ENCODE data around the gene KRT26.
"Not testable (repeated sequence)": the region's sequence is repeated elsewhere in the genome, so short reads cannot be mapped to it uniquely, and the experiment has no call there.

Gene KRT26

DNA sequence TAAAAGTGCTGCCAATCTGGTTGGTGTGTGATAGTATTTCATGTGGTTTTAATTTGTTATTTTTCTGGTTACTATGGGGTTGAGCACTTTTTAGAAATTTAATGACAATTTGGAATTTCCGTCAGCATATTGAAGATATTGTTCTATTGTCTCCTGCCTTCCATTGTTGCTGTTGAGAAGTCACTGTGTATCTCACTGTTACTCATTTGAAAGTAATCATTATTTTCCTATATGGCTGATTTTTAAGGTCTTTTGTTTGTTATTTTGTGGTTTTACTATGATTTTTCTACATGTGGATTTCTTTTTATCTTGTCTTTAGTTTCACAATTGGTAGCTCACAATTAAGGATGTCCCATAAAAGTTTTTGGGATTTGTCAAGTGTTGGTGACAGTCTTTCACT lies 8.2 kb downstream of the KRT26 start:
- Histone ChIP-seq H3K27me3 (ENCODE audit: control insufficient read depth, insufficient read depth, low read length) (no peaks in the 10 kb centered on the region), H3K4me1 (ENCODE audit: control insufficient read depth, insufficient read depth, low read length) (no peaks in the 10 kb centered on the region)

GRCh38 chr17:40760105-40761016 lies 11.6 kb downstream of the KRT26 start:
- Histone ChIP-seq H3K9me3 (ENCODE audit: control insufficient read depth, insufficient read depth, low read length) (peaks cover 26% of the 10 kb centered on the region), H3K4me1 (ENCODE audit: control insufficient read depth, insufficient read depth, low read length) (no peaks in the 10 kb centered on the region), H3K36me3 (ENCODE audit: control insufficient read depth, insufficient read depth, low read length) (no peaks in the 10 kb centered on the region), H3K27me3 (ENCODE audit: control insufficient read depth, insufficient read depth, low read length) (no peaks in the 10 kb centered on the region), H3K9ac (ENCODE audit: low read depth, low read length) (no peak overlapping the region), H3K4me3 (ENCODE audit: low read depth, low read length) (no peak overlapping the region), H3K27ac (ENCODE audit: low read depth, low read length) (no peak overlapping the region)

More for the DNA sequence above, 8.2 kb downstream of the KRT26 start:
- no peak overlapping the region for H3K27ac ChIP-seq (ENCODE audit: low read depth, low read length)
- H3K9ac ChIP-seq (ENCODE audit: low read depth, low read length) = no peak overlapping the region
- H3K36me3 ChIP-seq (ENCODE audit: control insufficient read depth, insufficient read depth, low read length) = no peaks in the 10 kb centered on the region
- no peak overlapping the region for H3K4me3 ChIP-seq (ENCODE audit: low read depth, low read length)
- peaks cover 26% of the 10 kb centered on the region for H3K9me3 ChIP-seq (ENCODE audit: control insufficient read depth, insufficient read depth, low read length)

DNA sequence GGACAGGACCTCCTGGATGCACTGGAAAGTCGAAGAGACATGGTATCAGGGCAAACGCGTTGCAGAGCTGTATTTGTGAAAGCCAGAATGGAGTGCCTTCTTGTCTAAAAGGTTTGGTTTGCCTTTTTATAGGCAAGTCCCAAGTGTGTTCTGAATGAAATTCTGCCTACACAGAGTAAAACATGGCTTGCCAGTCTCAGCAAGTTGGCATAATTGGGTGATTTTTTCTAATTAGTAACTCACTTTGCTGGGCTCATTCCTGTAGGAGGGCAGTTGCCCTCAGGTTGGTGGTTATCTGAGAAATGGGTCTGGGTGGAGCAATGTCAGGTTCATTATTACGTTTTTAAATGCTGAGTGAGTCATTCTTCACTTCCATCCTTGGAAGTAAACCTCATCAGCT lies 16.8 kb downstream of the KRT26 start, which contains the start of gene KRT25:
TSS of gene KRT25 (minus strand) at position 101 of the 400 bp plus-strand sequence. CDS start at position 41, 60 bp downstream.
- H3K4me1 ChIP-seq (ENCODE audit: control insufficient read depth, insufficient read depth, low read length) = no peaks in the 10 kb centered on the region
- H3K9me3 ChIP-seq (ENCODE audit: control insufficient read depth, insufficient read depth, low read length) = no peaks in the 10 kb centered on the region; the same call in 1 of the 2 replicates
- no peaks in the 10 kb centered on the region for H3K27me3 ChIP-seq (ENCODE audit: control insufficient read depth, insufficient read depth, low read length)
- H3K4me3 ChIP-seq (ENCODE audit: low read depth, low read length) = no peak within 1 kb of the TSS
- no peaks in the 10 kb centered on the region for H3K36me3 ChIP-seq (ENCODE audit: control insufficient read depth, insufficient read depth, low read length)
- no peak within 1 kb of the TSS for H3K27ac ChIP-seq (ENCODE audit: low read depth, low read length)
- H3K9ac ChIP-seq (ENCODE audit: low read depth, low read length) = no peak within 1 kb of the TSS

DNA sequence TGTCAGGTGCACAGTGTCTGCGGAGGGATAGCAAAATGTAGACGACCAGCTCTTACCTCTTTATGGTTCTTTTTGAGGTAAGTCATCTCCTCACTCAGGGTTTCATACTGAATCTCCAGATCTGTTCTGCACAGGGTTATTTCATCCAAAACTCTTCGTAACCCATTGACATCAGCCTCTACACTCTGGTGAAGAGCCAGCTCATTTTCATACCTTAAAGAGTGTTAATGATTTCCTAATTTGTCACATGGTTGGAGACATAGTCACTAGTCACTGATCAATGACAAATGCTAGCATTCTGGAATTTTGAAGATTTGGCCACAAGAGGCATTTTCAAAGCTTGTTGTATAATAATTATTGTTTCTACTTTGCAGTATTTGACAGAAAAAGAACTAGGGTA lies 18.2 kb downstream of the KRT26 start:
- Histone ChIP-seq H3K4me3 (ENCODE audit: low read depth, low read length) (no peak overlapping the region), H3K9me3 (ENCODE audit: control insufficient read depth, insufficient read depth, low read length) (no peaks in the 10 kb centered on the region), H3K27me3 (ENCODE audit: control insufficient read depth, insufficient read depth, low read length) (no peaks in the 10 kb centered on the region)

DNA sequence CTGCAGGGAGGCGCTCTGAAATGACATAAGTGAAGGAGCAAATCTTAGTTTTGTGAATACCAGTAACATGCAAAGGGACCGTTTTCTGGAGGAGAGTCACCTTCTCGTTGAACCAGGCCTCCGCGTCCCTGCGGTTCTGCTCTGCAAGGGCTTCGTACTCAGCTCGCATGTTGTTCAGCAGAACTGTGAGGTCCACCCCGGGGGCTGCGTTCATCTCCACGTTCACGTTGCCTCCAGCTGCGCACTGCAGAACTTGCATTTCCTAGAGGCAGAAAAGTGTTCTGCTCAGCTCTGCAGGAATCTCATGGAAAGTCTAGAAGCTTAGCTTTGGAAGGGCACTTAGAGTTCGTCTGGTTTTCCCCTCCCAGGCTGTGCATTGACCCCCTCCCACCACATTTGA lies 20.9 kb downstream of the KRT26 start:
- H3K36me3 ChIP-seq (ENCODE audit: control insufficient read depth, insufficient read depth, low read length) = no peaks in the 10 kb centered on the region
- H3K9me3 ChIP-seq (ENCODE audit: control insufficient read depth, insufficient read depth, low read length) = no peaks in the 10 kb centered on the region
- H3K9ac ChIP-seq (ENCODE audit: low read depth, low read length) = no peak overlapping the region
- no peak overlapping the region for H3K4me3 ChIP-seq (ENCODE audit: low read depth, low read length)
- H3K27me3 ChIP-seq (ENCODE audit: control insufficient read depth, insufficient read depth, low read length) = no peaks in the 10 kb centered on the region
- H3K27ac ChIP-seq (ENCODE audit: low read depth, low read length) = no peak overlapping the region
- H3K4me1 ChIP-seq (ENCODE audit: control insufficient read depth, insufficient read depth, low read length) = no peaks in the 10 kb centered on the region

More for the DNA sequence above, 18.2 kb downstream of the KRT26 start:
- Histone ChIP-seq H3K9ac (ENCODE audit: low read depth, low read length) (no peak overlapping the region), H3K4me1 (ENCODE audit: control insufficient read depth, insufficient read depth, low read length) (no peaks in the 10 kb centered on the region), H3K27ac (ENCODE audit: low read depth, low read length) (no peak overlapping the region), H3K36me3 (ENCODE audit: control insufficient read depth, insufficient read depth, low read length) (no peaks in the 10 kb centered on the region)

DNA sequence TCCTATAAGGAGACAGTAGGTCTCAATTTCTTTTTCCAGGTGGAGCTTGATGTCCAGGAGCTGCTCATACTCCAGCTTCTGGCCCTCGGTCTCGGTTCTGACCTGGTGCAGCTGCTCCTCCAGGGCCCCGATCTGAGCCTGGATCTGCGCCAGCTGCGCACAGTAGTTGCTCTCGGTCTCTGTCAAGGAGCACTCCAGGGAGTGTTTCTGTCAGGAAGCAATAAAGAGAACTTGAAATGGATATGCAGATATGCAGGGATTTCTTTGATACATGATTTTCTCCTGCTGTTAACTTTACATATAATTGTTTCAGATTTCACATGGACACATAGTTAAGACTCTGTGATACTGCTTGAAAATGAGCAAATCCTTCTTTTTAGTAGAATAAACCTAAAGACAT lies 21.6 kb downstream of the KRT26 start:
- no peak overlapping the region for H3K4me3 ChIP-seq (ENCODE audit: low read depth, low read length)
- no peaks in the 10 kb centered on the region for H3K4me1 ChIP-seq (ENCODE audit: control insufficient read depth, insufficient read depth, low read length)
- no peaks in the 10 kb centered on the region for H3K36me3 ChIP-seq (ENCODE audit: control insufficient read depth, insufficient read depth, low read length)
- no peaks in the 10 kb centered on the region for H3K27me3 ChIP-seq (ENCODE audit: control insufficient read depth, insufficient read depth, low read length)
- no peak overlapping the region for H3K27ac ChIP-seq (ENCODE audit: low read depth, low read length)
- no peak overlapping the region for H3K9ac ChIP-seq (ENCODE audit: low read depth, low read length)
- H3K9me3 ChIP-seq (ENCODE audit: control insufficient read depth, insufficient read depth, low read length) = no peaks in the 10 kb centered on the region

GRCh38 chr17:40748666-40749065 lies 23.3 kb downstream of the KRT26 start:
- not testable (repeated sequence) for H3K27ac ChIP-seq (ENCODE audit: low read depth, low read length); H3K4me1 ChIP-seq (ENCODE audit: control insufficient read depth, insufficient read depth, low read length); H3K36me3 ChIP-seq (ENCODE audit: control insufficient read depth, insufficient read depth, low read length); H3K9ac ChIP-seq (ENCODE audit: low read depth, low read length); H3K4me3 ChIP-seq (ENCODE audit: low read depth, low read length); H3K27me3 ChIP-seq (ENCODE audit: control insufficient read depth, insufficient read depth, low read length); H3K9me3 ChIP-seq (ENCODE audit: control insufficient read depth, insufficient read depth, low read length)

GRCh38 chr17:40738553-40738952 lies 33.4 kb downstream of the KRT26 start:
- Histone ChIP-seq H3K36me3 (ENCODE audit: control insufficient read depth, insufficient read depth, low read length) (no peaks in the 10 kb centered on the region), H3K4me3 (ENCODE audit: low read depth, low read length) (no peak overlapping the region), H3K4me1 (ENCODE audit: control insufficient read depth, insufficient read depth, low read length) (no peaks in the 10 kb centered on the region), H3K27ac (ENCODE audit: low read depth, low read length) (no peak overlapping the region), H3K9me3 (ENCODE audit: control insufficient read depth, insufficient read depth, low read length) (peaks cover 8% of the 10 kb centered on the region; the same call in 1 of the 2 replicates), H3K27me3 (ENCODE audit: control insufficient read depth, insufficient read depth, low read length) (no peaks in the 10 kb centered on the region; the same call in 1 of the 2 replicates), H3K9ac (ENCODE audit: low read depth, low read length) (no peak overlapping the region)

GRCh38 chr17:40735016-40735415 lies 37.0 kb downstream of the KRT26 start:
- H3K4me3 ChIP-seq (ENCODE audit: low read depth, low read length) = no peak overlapping the region
- H3K36me3 ChIP-seq (ENCODE audit: control insufficient read depth, insufficient read depth, low read length) = no peaks in the 10 kb centered on the region
- no peaks in the 10 kb centered on the region for H3K4me1 ChIP-seq (ENCODE audit: control insufficient read depth, insufficient read depth, low read length)
- H3K27me3 ChIP-seq (ENCODE audit: control insufficient read depth, insufficient read depth, low read length) = no peaks in the 10 kb centered on the region; the same call in 1 of the 2 replicates
- H3K9me3 ChIP-seq (ENCODE audit: control insufficient read depth, insufficient read depth, low read length) = peaks cover 4% of the 10 kb centered on the region; the same call in 1 of the 2 replicates
- no peak overlapping the region for H3K9ac ChIP-seq (ENCODE audit: low read depth, low read length)
- H3K27ac ChIP-seq (ENCODE audit: low read depth, low read length) = no peak overlapping the region

DNA sequence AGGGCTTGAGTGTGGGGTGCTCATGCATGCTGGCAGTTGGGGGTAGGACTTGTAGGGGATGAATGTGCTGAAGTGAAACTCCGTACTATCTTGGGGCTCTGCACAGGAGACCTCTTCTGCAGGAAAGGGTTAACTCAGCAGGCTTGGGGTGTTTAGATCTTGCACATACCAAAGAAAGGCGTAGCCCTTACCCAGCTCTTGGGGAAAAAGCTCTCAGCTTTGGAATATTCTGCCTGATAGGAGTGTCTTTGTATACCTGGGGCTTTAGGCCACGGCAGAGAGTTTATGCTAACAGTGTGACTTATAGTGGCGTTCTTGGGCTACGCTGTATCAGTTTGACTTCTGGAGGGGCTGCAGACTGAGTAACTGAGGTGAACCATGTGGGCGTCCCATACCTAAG lies 38.0 kb downstream of the KRT26 start:
- H3K27me3 ChIP-seq (ENCODE audit: control insufficient read depth, insufficient read depth, low read length) = no peaks in the 10 kb centered on the region

DNA sequence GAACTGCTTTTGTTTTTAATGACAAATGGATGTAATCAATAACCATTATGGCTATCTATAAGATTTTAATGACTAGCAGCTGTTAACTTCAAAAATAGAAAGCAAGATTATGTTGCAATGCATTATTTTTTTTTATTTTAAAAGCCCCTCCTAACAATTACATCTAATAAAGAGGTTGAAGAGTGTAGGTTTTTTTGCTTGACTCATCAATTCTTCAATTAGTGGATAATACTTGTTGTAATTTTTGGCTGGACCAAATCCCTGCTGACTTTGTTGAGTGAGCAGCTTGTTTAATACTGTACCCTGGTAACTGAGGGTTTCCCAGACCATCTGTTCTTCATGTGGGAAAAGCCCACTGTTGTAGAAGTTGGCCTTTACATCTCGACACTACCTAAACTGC lies 41.0 kb downstream of the KRT26 start:
- no peak overlapping the region for H3K27ac ChIP-seq (ENCODE audit: low read depth, low read length)

More for the DNA sequence above, 38.0 kb downstream of the KRT26 start:
- H3K36me3 ChIP-seq (ENCODE audit: control insufficient read depth, insufficient read depth, low read length) = no peaks in the 10 kb centered on the region
- H3K4me1 ChIP-seq (ENCODE audit: control insufficient read depth, insufficient read depth, low read length) = no peaks in the 10 kb centered on the region
- H3K4me3 ChIP-seq (ENCODE audit: low read depth, low read length) = no peak overlapping the region
- peaks cover 4% of the 10 kb centered on the region; the same call in 1 of the 2 replicates for H3K9me3 ChIP-seq (ENCODE audit: control insufficient read depth, insufficient read depth, low read length)
- no peak overlapping the region for H3K27ac ChIP-seq (ENCODE audit: low read depth, low read length)
- no peak overlapping the region for H3K9ac ChIP-seq (ENCODE audit: low read depth, low read length)

More for the DNA sequence above, 41.0 kb downstream of the KRT26 start:
- Histone ChIP-seq H3K4me3 (ENCODE audit: low read depth, low read length) (no peak overlapping the region), H3K4me1 (ENCODE audit: control insufficient read depth, insufficient read depth, low read length) (no peaks in the 10 kb centered on the region), H3K36me3 (ENCODE audit: control insufficient read depth, insufficient read depth, low read length) (no peaks in the 10 kb centered on the region), H3K9ac (ENCODE audit: low read depth, low read length) (no peak overlapping the region), H3K27me3 (ENCODE audit: control insufficient read depth, insufficient read depth, low read length) (no peaks in the 10 kb centered on the region), H3K9me3 (ENCODE audit: control insufficient read depth, insufficient read depth, low read length) (peaks cover 4% of the 10 kb centered on the region; the same call in 1 of the 2 replicates)
